IMR-90 (cell line): Measurements from ENCODE around the gene PLA2G4C.
A peak's percentile ranks its signal among the peaks of the same experiment; 100 is the strongest.

Experiments
- CEBPB ChIP-seq: IDR thresholded peaks from 2 replicates; pipeline ENCODE4 v1.6.1; 2012; ENCODE audit warnings: low read depth, low read length, improper control_type of control experiment
- FOS ChIP-seq: fragments of 150-350 bp; IDR thresholded peaks from 2 replicates; pipeline ENCODE4 v1.6.1; 2016; ENCODE audit warnings: low read depth, low read length
- MAFK ChIP-seq: IDR thresholded peaks from 2 replicates; pipeline ENCODE4 v1.6.1; 2012; ENCODE audit warnings: low read depth, low read length, improper control_type of control experiment
- MXI1 ChIP-seq: IDR thresholded peaks from 2 replicates; pipeline ENCODE4 v1.6.1; 2012; ENCODE audit warnings: low read depth, mild to moderate bottlenecking, low read length, moderate library complexity, borderline replicate concordance
- POLR2A ChIP-seq: IDR thresholded peaks from 2 replicates; pipeline ENCODE4 v1.6.1; 2012; ENCODE audit warnings: mild to moderate bottlenecking, low read depth, low read length
- RAD21 ChIP-seq: IDR thresholded peaks from 2 replicates; pipeline ENCODE4 v1.6.1; 2012; ENCODE audit warnings: low read length, improper control_type of control experiment
- RFX5 ChIP-seq: IDR thresholded peaks from 2 replicates; pipeline ENCODE4 v1.8.0; 2012; ENCODE audit warnings: low read depth, mild to moderate bottlenecking, low read length, moderate library complexity
- TF ChIP-seq, protein P1 (sequence below): conservative IDR thresholded peaks from 2 replicates; pipeline ENCODE4 v1.5.1; 2012; ENCODE audit warnings: mild to moderate bottlenecking, low read depth, low read length, improper control_type of control experiment
- TF ChIP-seq, protein P2 (sequence below): fragments of 150-350 bp; IDR thresholded peaks from 2 replicates; pipeline ENCODE4 v1.6.1; 2017; ENCODE audit warnings: mild to moderate bottlenecking, antibody characterized with exemption, low read length, low read depth

DNA sequence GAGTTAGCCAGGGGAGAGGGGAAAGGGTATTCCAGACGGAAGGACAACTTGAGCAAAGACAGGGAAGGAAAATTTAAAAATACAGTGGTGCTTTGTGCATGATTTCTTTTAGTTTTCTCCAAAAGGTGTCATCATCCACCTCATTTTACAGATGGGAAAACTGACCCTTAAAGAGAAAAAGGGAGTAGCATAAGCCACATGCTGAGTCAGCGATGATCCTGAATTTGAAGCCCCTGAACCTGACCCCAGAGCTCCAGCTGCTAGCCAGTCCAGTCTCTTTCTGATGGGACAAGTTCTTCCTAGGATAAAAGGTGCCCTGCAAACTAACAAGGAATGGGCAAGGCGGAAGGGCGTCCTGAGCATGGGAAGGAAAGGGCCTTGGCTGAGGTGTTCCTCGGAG lies 77.0 kb downstream of the PLA2G4C start:
- no peak for TF ChIP-seq RAD21
- no peak for TF ChIP-seq MXI1
- TF ChIP-seq POLR2A: no peak
- TF ChIP-seq, protein P1, sequence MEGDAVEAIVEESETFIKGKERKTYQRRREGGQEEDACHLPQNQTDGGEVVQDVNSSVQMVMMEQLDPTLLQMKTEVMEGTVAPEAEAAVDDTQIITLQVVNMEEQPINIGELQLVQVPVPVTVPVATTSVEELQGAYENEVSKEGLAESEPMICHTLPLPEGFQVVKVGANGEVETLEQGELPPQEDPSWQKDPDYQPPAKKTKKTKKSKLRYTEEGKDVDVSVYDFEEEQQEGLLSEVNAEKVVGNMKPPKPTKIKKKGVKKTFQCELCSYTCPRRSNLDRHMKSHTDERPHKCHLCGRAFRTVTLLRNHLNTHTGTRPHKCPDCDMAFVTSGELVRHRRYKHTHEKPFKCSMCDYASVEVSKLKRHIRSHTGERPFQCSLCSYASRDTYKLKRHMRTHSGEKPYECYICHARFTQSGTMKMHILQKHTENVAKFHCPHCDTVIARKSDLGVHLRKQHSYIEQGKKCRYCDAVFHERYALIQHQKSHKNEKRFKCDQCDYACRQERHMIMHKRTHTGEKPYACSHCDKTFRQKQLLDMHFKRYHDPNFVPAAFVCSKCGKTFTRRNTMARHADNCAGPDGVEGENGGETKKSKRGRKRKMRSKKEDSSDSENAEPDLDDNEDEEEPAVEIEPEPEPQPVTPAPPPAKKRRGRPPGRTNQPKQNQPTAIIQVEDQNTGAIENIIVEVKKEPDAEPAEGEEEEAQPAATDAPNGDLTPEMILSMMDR: no peak
- TF ChIP-seq MAFK: peak; percentile 40
- no peak for TF ChIP-seq RFX5
- TF ChIP-seq CEBPB: no peak
- TF ChIP-seq, protein P2, sequence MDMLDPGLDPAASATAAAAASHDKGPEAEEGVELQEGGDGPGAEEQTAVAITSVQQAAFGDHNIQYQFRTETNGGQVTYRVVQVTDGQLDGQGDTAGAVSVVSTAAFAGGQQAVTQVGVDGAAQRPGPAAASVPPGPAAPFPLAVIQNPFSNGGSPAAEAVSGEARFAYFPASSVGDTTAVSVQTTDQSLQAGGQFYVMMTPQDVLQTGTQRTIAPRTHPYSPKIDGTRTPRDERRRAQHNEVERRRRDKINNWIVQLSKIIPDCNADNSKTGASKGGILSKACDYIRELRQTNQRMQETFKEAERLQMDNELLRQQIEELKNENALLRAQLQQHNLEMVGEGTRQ: no peak
- no peak for TF ChIP-seq FOS
